SKM-1 (cell line): ENCODE results near the gene NSG2.
"Not testable (repeated sequence)": the region's sequence is repeated elsewhere in the genome, so short reads cannot be mapped to it uniquely, and the experiment has no call there.

Experiments used
- DNase-seq: peaks from one replicate; lab custom pipeline; 2025; ENCODE audit not compliant: unreplicated experiment; lab: John Stamatoyannopoulos, UW

Gene NSG2

DNA sequence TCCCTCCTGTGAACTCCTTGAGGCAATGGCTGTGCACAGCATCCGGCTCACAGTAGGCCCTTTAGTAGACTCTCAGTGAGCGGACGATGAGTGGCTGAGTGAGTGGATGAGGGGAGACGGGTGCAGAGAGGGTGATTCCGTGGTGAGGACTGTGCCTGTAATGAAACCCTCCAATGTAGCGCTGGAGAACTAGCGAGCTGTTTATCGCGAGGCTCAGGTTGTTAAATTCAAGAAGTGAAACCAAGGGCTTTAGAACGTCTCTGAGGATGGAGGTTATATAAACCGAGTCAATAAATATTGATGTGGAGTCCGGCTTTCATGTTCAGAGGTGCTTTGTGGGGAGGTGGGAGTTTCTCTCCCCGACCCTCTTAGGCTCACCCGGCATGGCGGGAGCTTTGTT, 53.2 kb downstream of the NSG2 start:
- DNase-seq, result no peak

DNA sequence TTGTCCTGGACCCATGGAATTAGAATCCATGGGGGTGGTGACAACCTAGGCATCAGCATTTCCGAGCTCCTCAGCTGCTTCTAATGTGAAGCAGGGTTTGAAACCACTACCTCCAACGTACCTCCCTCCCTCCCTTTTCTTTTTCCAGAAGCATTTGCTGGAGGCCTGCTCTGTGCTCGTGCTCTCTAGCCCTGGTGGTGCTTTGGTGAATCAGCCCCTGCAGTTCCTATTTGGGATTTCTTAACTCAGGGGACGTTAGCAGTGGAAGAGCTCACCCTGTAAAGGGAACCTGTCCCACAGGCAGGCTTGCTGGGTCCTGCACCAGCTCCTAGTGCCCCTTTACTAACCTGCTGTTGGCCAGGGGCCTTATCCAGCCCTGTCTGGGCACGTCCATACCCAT, 55.0 kb downstream of the NSG2 start:
- DNase-seq, result no peak

- no peak for DNase-seq
These were observed 55.8 kb downstream of the NSG2 start for GRCh38 chr5:174101195-174101730.

DNA sequence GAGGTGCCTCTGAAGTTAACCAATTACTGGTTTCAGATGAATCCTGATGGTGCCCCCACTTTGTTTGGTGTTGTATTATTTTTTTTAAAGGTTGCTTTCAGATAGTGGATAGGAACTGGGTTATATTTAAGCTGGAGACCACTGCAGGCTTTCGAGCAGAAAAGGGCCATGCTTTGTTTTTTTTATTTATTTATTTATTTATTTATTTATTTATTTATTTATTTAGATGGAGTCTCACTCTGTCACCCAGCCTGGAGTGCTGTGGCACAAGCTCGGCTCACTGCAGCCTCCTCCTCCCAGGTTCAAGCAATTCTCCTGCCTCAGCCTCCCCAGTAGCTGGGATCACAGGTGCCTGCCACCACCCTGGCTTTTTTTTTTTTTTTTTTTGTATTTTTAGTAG, 57.1 kb downstream of the NSG2 start:
- not testable (repeated sequence) for DNase-seq

- no peak for DNase-seq
These were observed 61.6 kb downstream of the NSG2 start for GRCh38 chr5:174106997-174107655.

- DNase-seq, result no peak
These were observed 63.2 kb downstream of the NSG2 start for GRCh38 chr5:174108745-174109144.

GRCh38 chr5:174109698-174110260, 64.3 kb downstream of the NSG2 start:
- DNase-seq, result peak; percentile 37

DNA sequence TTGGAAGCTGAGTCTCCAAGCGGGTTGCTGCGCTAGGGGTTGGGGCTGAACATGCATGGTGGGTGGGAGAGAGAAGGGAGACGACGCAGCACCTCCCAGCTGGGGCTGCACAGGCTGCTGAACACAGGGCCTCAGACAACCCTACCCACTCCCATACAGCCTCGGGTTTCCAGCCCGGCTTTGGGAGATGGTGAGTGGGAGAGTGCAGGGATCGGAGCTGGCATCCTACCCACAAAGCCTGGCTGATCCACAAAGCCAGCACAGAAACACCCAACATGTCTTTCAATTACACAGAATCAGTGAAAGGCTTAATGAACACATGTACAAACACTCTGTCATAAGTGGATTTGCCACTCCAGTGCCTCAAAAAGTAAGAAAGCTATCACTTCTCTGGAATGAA, 64.8 kb downstream of the NSG2 start:
- no peak for DNase-seq

- no peak for DNase-seq
These were observed 65.9 kb downstream of the NSG2 start for GRCh38 chr5:174111287-174111973.

GRCh38 chr5:174115226-174115625, 69.7 kb downstream of the NSG2 start:
- DNase-seq, result no peak

DNA sequence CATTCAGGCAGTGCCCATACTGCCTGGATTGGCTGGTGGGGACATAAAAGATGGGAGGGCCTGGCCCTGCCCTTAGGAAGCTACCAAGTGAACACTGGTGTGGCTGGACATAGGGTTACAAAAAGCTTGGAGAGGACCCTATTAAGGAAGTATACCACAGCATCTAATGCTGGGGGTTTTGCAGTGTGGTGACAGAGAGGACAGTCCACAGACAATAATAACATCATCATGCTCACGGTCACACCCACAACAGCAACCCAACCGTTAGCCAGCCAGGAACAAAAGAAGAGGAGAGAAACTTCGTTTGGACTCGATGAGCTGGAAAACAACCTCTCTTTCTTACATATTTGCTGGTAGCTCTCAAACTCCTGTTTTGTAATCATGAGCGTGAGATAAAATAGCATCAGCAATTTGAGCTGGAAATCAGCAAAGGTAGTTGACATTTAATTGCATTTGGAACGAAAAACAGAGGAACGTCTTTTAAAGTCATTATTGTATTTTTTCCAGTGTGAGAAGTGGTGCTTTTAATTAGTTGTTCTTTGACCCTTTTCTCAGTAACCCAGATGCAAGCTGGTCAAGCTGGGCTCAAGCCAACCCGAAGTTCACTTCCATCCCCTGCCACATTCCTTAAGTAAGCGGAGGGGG, 73.4 kb downstream of the NSG2 start:
- no peak for DNase-seq

GRCh38 chr5:174119468-174119881, 74.0 kb downstream of the NSG2 start:
- no peak for DNase-seq

- no peak for DNase-seq
These were observed 75.0 kb downstream of the NSG2 start for GRCh38 chr5:174120401-174121005.

DNA sequence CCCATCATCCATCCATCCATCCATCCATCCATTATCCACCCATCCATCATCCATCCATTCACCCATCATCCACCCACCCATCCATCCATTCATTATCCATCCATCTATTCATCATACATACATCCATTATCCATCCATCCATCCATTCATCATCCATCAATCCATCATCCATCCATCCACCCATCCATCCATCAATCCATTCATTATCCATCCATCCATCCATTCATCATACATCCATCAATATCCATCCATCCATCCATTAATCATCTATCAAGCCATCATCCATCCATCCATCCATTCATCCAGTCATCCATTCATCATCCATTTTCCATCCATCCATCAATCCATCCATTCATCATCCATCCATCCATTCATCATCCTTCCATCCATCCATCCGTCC, 89.0 kb downstream of the NSG2 start:
- no peak for DNase-seq

DNA sequence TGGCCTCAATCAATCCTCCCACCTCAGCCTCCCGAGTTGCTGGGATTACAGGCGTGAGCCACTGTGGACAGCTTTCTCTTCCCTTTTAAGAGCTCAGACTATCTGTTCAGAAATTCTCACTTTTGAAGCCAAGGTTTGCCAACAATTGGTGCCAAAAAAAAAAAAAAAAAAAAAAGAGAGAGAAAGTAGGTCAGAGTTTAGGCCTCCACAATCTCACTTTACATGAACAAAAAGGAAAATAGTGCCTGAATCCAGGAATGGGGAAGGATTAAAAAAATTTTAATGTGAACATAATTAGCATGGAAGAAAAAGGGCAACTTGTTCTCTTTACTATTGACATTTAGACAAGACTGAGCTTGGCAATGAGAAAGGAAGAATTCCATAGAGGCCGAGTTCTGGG, 94.1 kb downstream of the NSG2 start:
- DNase-seq, result no peak

DNA sequence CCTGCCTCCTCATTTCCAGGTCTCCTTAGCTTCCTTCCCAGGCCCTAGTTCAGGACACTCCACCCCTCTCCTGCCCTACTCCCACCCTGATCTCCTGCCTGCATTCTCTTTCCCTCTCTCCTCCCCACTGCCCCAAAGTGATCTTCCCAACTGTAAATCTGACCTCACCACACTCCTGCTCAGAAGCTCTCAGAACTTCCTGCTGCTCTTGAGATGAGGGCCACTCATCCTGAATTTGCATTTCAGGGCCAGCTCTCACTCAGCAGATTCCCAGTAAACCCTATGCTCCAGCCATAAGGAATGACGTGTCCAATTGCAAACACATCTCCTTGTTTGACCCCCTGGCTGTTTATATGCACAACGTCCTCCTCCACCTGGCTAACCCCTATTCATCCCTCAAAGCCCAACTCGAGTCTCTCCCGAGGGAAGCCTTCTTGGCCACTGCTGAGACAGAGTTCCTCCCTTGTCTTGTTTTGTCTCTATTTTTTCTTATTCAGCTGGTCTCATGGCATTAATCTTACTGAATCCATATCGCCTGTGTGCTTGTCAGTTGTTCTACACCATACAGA, 95.0 kb downstream of the NSG2 start:
- DNase-seq, result no peak

GRCh38 chr5:174141398-174141797, 95.9 kb downstream of the NSG2 start:
- DNase-seq, result no peak

DNA sequence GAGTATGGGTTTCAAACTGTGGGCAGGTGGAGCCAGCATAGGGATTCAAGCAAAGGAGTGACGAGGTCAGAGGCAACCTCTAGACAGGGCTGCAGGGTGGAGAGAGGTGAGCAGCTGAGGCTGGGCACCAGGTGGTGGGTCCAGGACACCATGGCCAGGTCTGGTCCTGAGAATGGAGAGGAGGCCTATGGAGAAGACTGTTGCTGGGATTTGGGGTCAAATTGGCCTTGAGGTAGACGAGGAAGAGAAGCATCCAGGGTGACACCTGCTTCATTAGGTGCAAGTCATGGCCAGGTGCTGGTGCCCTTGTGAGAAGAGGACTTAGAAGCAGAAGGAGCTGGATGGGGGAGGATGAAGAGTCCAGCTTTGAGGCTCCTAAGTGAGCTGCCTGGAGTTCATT, 99.6 kb downstream of the NSG2 start:
- DNase-seq, result no peak

DNA sequence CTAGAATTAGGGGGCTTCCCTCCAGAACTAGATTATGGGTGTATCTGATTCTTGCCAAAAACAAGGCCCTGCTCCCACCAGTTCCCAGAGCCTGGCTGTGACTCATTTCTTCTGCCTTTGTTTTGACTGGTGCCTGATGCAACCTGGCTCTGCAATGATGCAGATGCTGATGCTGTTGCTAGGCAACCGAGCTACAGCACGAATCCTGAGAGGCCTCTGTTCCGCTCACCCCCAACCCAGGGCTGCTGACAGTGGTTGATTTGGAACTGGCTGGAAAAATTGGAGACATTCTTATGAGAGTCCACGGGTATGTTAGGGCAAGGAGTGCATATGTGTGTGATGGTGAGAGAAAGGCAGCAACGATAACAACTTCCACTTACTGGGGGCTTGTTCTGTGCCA, 100.3 kb downstream of the NSG2 start:
- DNase-seq, result no peak

DNA sequence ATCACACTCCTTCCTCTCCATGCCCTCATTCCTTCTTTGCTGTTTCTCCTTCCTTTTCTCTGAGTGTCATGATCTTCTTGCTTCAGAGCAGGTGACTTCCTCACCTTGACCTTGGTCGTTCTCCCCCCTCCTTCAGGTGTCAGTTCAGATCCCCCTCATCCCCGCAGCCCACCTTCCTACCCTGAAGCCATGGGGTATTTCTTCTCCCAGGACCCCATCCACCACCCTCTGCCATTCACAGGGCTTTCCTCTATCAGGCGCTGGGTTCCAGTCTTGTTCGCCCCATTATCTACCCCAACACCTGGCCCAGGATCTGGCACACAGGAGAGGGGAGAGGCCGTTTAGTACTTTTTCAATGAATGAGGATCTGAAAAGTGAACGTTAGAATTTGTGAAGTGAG, 101.0 kb downstream of the NSG2 start:
- DNase-seq, result no peak

GRCh38 chr5:174147012-174147411, 101.5 kb downstream of the NSG2 start:
- not testable (repeated sequence) for DNase-seq
